BE2C (cell line): ENCODE results near the gene GLDC.

Source experiments
- DNase-seq: peaks from one replicate; pipeline ENCODE4 v3.0.0-alpha.2; 2020
- H3K27me3 ChIP-seq: fragments of 250-450 bp; sonication (Bioruptor Pico); 2 replicates; pipeline ENCODE4 v1.5.1; 2020; ENCODE audit warnings: mild to moderate bottlenecking
- H3K36me3 ChIP-seq: fragments of 250-450 bp; sonication (Bioruptor Pico); 2 replicates; pipeline ENCODE4 v1.5.1; 2020; ENCODE audit warnings: mild to moderate bottlenecking
- H3K4me1 ChIP-seq: fragments of 250-450 bp; sonication (Bioruptor Pico); 2 replicates; pipeline ENCODE4 v1.5.1; 2020
- H3K4me3 ChIP-seq: 2 replicates; pipeline ENCODE4 v1.5.1; 2011; ENCODE audit warnings: low read depth, low read length
- H3K9me3 ChIP-seq: fragments of 250-450 bp; sonication (Bioruptor Pico); 2 replicates; pipeline ENCODE4 v1.5.1; 2020
- CTCF ChIP-seq: IDR thresholded peaks from 2 replicates; pipeline ENCODE4 v1.5.1; 2012; ENCODE audit warnings: mild to moderate bottlenecking, low read depth, low read length

GLDC gene

DNA sequence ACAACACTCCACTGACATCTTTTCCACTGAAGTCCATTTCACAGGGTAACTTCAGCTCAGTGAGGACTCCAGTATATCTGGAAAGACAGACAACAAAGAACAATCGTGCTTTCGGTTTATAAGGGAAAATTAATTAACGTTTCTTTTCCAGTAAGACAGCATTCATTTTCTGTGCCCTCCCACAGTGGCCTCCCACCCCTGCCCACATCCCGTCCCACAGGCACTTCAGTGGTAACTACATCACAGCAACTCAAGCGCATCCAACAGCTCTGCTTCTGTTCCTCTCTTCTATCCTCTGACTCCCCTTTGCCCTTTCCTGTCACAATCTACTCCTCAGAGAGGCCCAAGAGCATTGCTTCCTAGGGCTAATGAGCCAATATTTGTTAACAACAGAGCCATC lies 40.3 kb downstream of the GLDC start:
- no peaks in the 10 kb centered on the region for H3K36me3 ChIP-seq
- H3K27me3 ChIP-seq = no peaks in the 10 kb centered on the region; the same call in 1 of the 2 replicates
- H3K9me3 ChIP-seq = no peaks in the 10 kb centered on the region
- no peaks in the 10 kb centered on the region for H3K4me1 ChIP-seq
- no peak for DNase-seq
- no peak overlapping the region for H3K4me3 ChIP-seq
- no peak for TF ChIP-seq CTCF

DNA sequence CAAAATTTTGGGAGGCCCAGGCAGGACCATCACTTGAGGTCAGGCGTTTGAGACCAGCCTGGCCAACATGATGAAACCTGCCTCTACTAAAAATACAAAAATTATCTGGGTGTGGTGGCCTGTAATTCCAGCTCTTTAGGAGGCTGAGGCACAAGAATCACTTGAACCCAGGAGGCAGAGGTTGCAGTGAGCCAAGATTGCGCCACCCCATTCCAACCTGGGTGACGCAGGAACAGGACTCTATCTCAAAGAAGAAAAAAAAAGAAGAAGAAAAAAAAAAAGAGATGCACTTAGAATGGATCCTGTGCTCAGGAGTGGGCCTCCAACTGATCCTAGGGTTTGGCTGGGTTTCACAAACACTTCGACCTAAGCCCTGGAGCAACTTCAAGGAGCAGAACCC lies 45.1 kb downstream of the GLDC start:
- Histone ChIP-seq H3K36me3 (no peaks in the 10 kb centered on the region), H3K9me3 (no peaks in the 10 kb centered on the region), H3K4me1 (no peaks in the 10 kb centered on the region), H3K4me3 (no peak overlapping the region), H3K27me3 (peaks cover 3% of the 10 kb centered on the region; the same call in 1 of the 2 replicates)
- TF ChIP-seq CTCF = no peak
- DNase-seq = no peak

DNA sequence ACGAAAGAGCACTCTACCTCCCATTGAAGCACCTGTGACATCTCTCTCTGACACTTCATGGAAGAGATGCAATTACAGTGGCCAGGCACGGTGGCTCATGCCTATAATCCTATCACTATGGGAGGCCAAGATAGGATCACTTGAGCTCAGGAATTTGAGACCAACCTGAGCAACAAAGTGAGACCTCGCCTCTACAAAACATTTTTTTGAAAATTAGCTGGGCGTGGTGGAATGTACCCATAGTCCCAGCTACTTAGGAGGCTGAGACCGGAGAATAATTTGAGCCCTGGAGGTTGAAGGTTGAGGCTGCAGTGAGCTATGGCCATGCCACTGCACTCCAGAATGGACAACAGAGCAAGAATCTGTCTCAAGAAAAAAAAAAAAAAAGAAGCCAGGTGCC lies 45.5 kb downstream of the GLDC start:
- H3K9me3 ChIP-seq = no peaks in the 10 kb centered on the region
- H3K4me3 ChIP-seq = no peak overlapping the region
- H3K27me3 ChIP-seq = peaks cover 3% of the 10 kb centered on the region; the same call in 1 of the 2 replicates
- no peak for TF ChIP-seq CTCF
- H3K4me1 ChIP-seq = no peaks in the 10 kb centered on the region
- no peaks in the 10 kb centered on the region for H3K36me3 ChIP-seq
- no peak for DNase-seq

GRCh38 chr9:6598249-6598725 lies 47.2 kb downstream of the GLDC start:
- no peak overlapping the region for H3K4me3 ChIP-seq
- H3K27me3 ChIP-seq = 0 out of 2 replicates have a peak, but pooled peaks cover 3% of the 10 kb centered on the region
- no peaks in the 10 kb centered on the region for H3K36me3 ChIP-seq
- H3K4me1 ChIP-seq = no peaks in the 10 kb centered on the region
- DNase-seq = no peak
- H3K9me3 ChIP-seq = no peaks in the 10 kb centered on the region
- no peak for TF ChIP-seq CTCF

GRCh38 chr9:6592791-6593190 lies 52.7 kb downstream of the GLDC start:
- H3K27me3 ChIP-seq = peaks cover 3% of the 10 kb centered on the region; the same call in 1 of the 2 replicates

More at GRCh38 chr9:6592791-6593190, 52.7 kb downstream of the GLDC start:
- no peaks in the 10 kb centered on the region for H3K36me3 ChIP-seq
- no peak for DNase-seq
- TF ChIP-seq CTCF = no peak
- H3K4me3 ChIP-seq = no peak overlapping the region
- no peaks in the 10 kb centered on the region for H3K9me3 ChIP-seq
- H3K4me1 ChIP-seq = no peaks in the 10 kb centered on the region
